Smooth muscle cell of the brain vasculature (primary cell): ENCODE results near the gene LRRC18.

Source experiments
- DNase-seq: peaks from one replicate; pipeline ENCODE4 v3.0.0-alpha.2; 2012; ENCODE audit warnings: low read depth, low spot score

The LRRC18 gene

DNA sequence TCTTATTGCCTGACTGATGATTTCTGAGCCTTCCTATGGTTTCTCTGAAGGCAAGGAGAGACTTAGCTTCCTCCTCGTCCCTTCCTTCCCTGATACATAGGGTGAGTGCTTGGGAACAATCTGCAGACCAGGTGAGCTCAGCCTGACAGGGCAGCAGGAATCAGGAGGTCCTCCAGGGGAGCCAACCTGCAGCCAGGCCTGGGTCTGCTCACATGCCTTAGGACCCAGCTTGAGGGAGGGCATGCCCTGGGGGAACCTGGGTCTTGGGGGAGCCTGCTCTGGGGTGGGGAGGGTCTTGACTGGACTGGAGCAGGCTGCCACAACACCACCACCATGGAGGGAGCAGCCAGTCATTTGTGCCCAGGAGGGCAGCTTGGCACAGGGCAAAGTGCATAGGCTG lies 57.7 kb downstream of the LRRC18 start:
- no peak for DNase-seq

GRCh38 chr10:48880016-48880705 lies 59.5 kb downstream of the LRRC18 start:
- no peak for DNase-seq

- no peak for DNase-seq
These were observed 60.2 kb downstream of the LRRC18 start for GRCh38 chr10:48879451-48879850.

DNA sequence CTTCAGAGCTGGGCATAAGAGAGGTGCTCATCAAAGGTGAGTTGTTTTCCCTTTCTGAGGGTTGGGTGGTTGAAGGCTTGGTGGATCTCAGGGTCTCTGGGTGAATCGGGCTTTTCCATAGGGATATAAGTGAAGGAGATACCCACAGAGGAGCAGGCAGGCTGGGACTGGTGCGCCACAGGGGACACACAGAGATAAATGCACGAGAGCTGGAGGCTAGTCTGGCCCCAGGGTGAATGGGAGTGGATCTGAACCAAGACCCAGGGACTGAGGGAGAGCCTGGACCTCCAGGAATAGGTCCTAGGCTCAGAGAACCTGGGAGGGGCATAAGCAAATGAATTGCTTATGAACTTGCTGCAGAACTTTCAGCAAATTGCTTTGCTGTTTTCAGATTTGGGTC lies 61.5 kb downstream of the LRRC18 start:
- DNase-seq: no peak

- no peak for DNase-seq
These were observed 67.4 kb downstream of the LRRC18 start for GRCh38 chr10:48872234-48872633.
